ENCODE data around the gene APLP2. TPM values are rescaled to one million over a fixed set of nuclear protein-coding genes. Genes with fewer than 3 reads are reported as not detected.

Gene APLP2
- polyA plus RNA-seq, 1 donor from 2014 or later = 226 TPM

DNA sequence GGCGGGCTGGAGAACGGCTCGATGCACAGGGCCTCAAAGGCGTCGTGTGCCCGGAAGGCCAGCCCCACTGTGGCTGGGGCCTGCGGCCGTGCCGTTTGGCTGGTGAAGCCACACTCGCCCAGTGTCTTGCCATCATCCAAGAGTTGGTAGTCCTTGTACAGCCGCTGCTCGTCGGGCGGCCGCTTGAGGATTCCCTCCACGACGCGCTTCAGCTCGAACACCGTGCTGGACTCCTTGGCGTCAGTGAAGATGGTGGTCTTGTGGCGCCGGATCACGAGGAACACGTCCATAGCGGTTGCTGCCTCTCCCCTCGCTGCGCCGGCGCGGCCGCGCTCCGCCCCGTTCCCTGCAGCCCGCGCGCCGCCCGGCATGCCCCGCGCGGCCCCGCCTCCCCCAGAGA lies 36.8 kb upstream of the APLP2 start:
- Histone ChIP-seq H3K9ac (ENCODE audit: low read length) (no peak overlapping the region), H3K4me2 (ENCODE audit: low read length) (no peak overlapping the region), H4K20me1 (ENCODE audit: insufficient read depth) (no peaks in the 10 kb centered on the region), H3K9me2 (ENCODE audit: insufficient read depth, low read length) (no peaks in the 10 kb centered on the region), H3K79me2 (replicated peaks; ENCODE audit: insufficient read depth, low read length) (no peaks in the 10 kb centered on the region), H3K36me3 (ENCODE audit: insufficient read depth, low read length) (no peaks in the 10 kb centered on the region), H3K27ac (ENCODE audit: low read length) (no peak overlapping the region), H3K4me3 (ENCODE audit: low read length) (no peak overlapping the region), H3K27me3 (ENCODE audit: insufficient read depth, low read depth, low read length) (no peaks in the 10 kb centered on the region), H3F3A (ENCODE audit: insufficient read depth, low read length, poor library complexity, severe bottlenecking) (no peaks in the 10 kb centered on the region), H2AFZ (ENCODE audit: low read depth, low read length) (no peak overlapping the region), H3K9me3 (ENCODE audit: low read length) (no peaks in the 10 kb centered on the region)
- no peak for TF ChIP-seq EP300 (conservative IDR thresholded peaks at IDR 0.05; ENCODE audit: poor library complexity, severe bottlenecking)
- TF ChIP-seq, protein P1, sequence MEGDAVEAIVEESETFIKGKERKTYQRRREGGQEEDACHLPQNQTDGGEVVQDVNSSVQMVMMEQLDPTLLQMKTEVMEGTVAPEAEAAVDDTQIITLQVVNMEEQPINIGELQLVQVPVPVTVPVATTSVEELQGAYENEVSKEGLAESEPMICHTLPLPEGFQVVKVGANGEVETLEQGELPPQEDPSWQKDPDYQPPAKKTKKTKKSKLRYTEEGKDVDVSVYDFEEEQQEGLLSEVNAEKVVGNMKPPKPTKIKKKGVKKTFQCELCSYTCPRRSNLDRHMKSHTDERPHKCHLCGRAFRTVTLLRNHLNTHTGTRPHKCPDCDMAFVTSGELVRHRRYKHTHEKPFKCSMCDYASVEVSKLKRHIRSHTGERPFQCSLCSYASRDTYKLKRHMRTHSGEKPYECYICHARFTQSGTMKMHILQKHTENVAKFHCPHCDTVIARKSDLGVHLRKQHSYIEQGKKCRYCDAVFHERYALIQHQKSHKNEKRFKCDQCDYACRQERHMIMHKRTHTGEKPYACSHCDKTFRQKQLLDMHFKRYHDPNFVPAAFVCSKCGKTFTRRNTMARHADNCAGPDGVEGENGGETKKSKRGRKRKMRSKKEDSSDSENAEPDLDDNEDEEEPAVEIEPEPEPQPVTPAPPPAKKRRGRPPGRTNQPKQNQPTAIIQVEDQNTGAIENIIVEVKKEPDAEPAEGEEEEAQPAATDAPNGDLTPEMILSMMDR (IDR thresholded peaks at IDR 0.05; ENCODE audit: poor library complexity, severe bottlenecking) = no peak
- TF ChIP-seq POLR2AphosphoS5 (IDR thresholded peaks at IDR 0.05) = no peak
- TF ChIP-seq, protein P2, sequence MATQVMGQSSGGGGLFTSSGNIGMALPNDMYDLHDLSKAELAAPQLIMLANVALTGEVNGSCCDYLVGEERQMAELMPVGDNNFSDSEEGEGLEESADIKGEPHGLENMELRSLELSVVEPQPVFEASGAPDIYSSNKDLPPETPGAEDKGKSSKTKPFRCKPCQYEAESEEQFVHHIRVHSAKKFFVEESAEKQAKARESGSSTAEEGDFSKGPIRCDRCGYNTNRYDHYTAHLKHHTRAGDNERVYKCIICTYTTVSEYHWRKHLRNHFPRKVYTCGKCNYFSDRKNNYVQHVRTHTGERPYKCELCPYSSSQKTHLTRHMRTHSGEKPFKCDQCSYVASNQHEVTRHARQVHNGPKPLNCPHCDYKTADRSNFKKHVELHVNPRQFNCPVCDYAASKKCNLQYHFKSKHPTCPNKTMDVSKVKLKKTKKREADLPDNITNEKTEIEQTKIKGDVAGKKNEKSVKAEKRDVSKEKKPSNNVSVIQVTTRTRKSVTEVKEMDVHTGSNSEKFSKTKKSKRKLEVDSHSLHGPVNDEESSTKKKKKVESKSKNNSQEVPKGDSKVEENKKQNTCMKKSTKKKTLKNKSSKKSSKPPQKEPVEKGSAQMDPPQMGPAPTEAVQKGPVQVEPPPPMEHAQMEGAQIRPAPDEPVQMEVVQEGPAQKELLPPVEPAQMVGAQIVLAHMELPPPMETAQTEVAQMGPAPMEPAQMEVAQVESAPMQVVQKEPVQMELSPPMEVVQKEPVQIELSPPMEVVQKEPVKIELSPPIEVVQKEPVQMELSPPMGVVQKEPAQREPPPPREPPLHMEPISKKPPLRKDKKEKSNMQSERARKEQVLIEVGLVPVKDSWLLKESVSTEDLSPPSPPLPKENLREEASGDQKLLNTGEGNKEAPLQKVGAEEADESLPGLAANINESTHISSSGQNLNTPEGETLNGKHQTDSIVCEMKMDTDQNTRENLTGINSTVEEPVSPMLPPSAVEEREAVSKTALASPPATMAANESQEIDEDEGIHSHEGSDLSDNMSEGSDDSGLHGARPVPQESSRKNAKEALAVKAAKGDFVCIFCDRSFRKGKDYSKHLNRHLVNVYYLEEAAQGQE (IDR thresholded peaks at IDR 0.05; ENCODE audit: borderline replicate concordance) = no peak

DNA sequence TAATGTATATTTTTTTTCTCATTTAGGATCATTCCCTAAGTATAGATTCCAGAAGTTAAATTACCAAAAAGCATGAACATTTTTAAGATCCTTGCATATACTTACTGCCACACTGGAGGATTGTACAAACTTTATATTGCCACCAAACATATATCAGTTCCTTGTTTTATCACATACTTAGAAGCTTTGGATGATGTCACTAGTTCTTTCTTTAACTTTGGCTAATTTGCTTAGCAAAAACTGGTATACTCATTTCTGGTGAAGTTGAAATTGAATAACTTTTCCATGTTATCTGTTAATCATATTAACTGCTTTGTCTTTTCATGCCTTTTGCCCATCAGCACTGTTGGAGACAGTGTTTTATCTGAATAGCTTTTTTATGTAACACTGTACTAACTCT lies 35.5 kb upstream of the APLP2 start:
- Histone ChIP-seq H3K27me3 (ENCODE audit: insufficient read depth, low read depth, low read length) (no peaks in the 10 kb centered on the region), H3K27ac (ENCODE audit: low read length) (no peak overlapping the region), H3K4me2 (ENCODE audit: low read length) (no peak overlapping the region), H3K79me2 (replicated peaks; ENCODE audit: insufficient read depth, low read length) (no peaks in the 10 kb centered on the region), H3K9me3 (ENCODE audit: low read length) (no peaks in the 10 kb centered on the region), H3K9ac (ENCODE audit: low read length) (no peak overlapping the region), H3K9me2 (ENCODE audit: insufficient read depth, low read length) (no peaks in the 10 kb centered on the region), H3F3A (ENCODE audit: insufficient read depth, low read length, poor library complexity, severe bottlenecking) (no peaks in the 10 kb centered on the region), H3K36me3 (ENCODE audit: insufficient read depth, low read length) (no peaks in the 10 kb centered on the region), H3K4me3 (ENCODE audit: low read length) (no peak overlapping the region), H4K20me1 (ENCODE audit: insufficient read depth) (no peaks in the 10 kb centered on the region), H2AFZ (ENCODE audit: low read depth, low read length) (no peak overlapping the region)
- TF ChIP-seq POLR2AphosphoS5 (IDR thresholded peaks at IDR 0.05) = no peak
- TF ChIP-seq EP300 (conservative IDR thresholded peaks at IDR 0.05; ENCODE audit: poor library complexity, severe bottlenecking) = no peak
- no peak for TF ChIP-seq SMC3 (conservative IDR thresholded peaks at IDR 0.05; ENCODE audit: poor library complexity)
- TF ChIP-seq, protein P1 (IDR thresholded peaks at IDR 0.05; ENCODE audit: poor library complexity, severe bottlenecking) = no peak
- TF ChIP-seq EZH2 (IDR thresholded peaks at IDR 0.05; ENCODE audit: borderline replicate concordance, insufficient read depth, low read length, poor library complexity, severe bottlenecking) = no peak
- no peak for TF ChIP-seq RAD21 (conservative IDR thresholded peaks at IDR 0.05)
- no peak for TF ChIP-seq MXI1 (conservative IDR thresholded peaks at IDR 0.05; ENCODE audit: poor library complexity, severe bottlenecking)
- TF ChIP-seq TAF1 (IDR thresholded peaks at IDR 0.05; ENCODE audit: low read depth) = no peak
- TF ChIP-seq, protein P2 (IDR thresholded peaks at IDR 0.05; ENCODE audit: borderline replicate concordance) = no peak

All from neural cell (in vitro differentiated cells).